AG09319 (cell line): ENCODE measurements around the gene CNTN4.

Experiments used
- DNase-seq: peaks from one replicate; pipeline ENCODE4 v3.0.0-alpha.2; 2010; ENCODE audit warnings: low read depth; ENCODE audit errors: extremely low read depth
- CTCF ChIP-seq: IDR thresholded peaks from 2 replicates; pipeline ENCODE4 v1.5.1; 2011; ENCODE audit warnings: low read depth, mild to moderate bottlenecking, inconsistent platforms, low read length, moderate library complexity

The CNTN4 gene

GRCh38 chr3:2110597-2111117 is 12.0 kb downstream of the CNTN4 start:
- DNase-seq, result no peak
- TF ChIP-seq CTCF, result no peak

GRCh38 chr3:2114617-2115275 is 16.1 kb downstream of the CNTN4 start:
- no peak for TF ChIP-seq CTCF
- DNase-seq, result no peak

- no peak for DNase-seq
- no peak for TF ChIP-seq CTCF
Observed at GRCh38 chr3:2130726-2131125, 32.1 kb downstream of the CNTN4 start.

- TF ChIP-seq CTCF, result no peak
- no peak for DNase-seq
Observed at GRCh38 chr3:2133146-2133545, 34.5 kb downstream of the CNTN4 start.

GRCh38 chr3:2137651-2138050 is 39.0 kb downstream of the CNTN4 start:
- no peak for TF ChIP-seq CTCF
- no peak for DNase-seq

GRCh38 chr3:2141482-2141881 is 42.8 kb downstream of the CNTN4 start:
- no peak for DNase-seq
- TF ChIP-seq CTCF, result no peak

- TF ChIP-seq CTCF, result no peak
- no peak for DNase-seq
Observed at GRCh38 chr3:2148561-2149340, 50.1 kb downstream of the CNTN4 start.
